Measurements from ENCODE around the gene ANKRD49. TPM values are rescaled to one million over a fixed set of nuclear protein-coding genes. Genes with fewer than 3 reads are reported as not detected.

Gene ANKRD49
- total and polyA plus RNA-seq, 2 of the 4 experiments (the other 2 are of a cell fraction): 7.2 to 10.4 TPM

GRCh38 chr11:94477624-94478023 is 16.2 kb upstream of the ANKRD49 start:
- 100% methylated on average over 1 of the region's 2 CpGs; no CpG with 5 or more reads in 1 of the 2 experiments for WGBS, 2 experiments (ENCODE audit: extremely low coverage in 2 of 2, insufficient read length in 1 of 2)
- Histone ChIP-seq H3K18ac (ENCODE audit: low read depth, low read length) (no peak overlapping the region), H3K27ac (ENCODE audit: insufficient read depth, low read length) (no peak overlapping the region), H2AK5ac (ENCODE audit: low read depth, low read length) (no peak overlapping the region), H3K9me3 (ENCODE audit: control insufficient read depth, insufficient read depth, low read length) (no peaks in the 10 kb centered on the region), H4K8ac (ENCODE audit: low read depth in 2 of 2, low read length in 2 of 2) (no peak overlapping the region), H3K9me1 (ENCODE audit: insufficient read depth, low read length) (no peaks in the 10 kb centered on the region), H4K20me1 (ENCODE audit: insufficient read depth, low read length) (no peaks in the 10 kb centered on the region), H2AFZ (replicated peaks; ENCODE audit: low read length, poor library complexity) (no peak overlapping the region), H3K56ac (ENCODE audit: extremely low read depth, insufficient read depth, low read length) (no peak overlapping the region), H2AK9ac (replicated peaks; ENCODE audit: low read depth, low read length, poor library complexity) (no peak overlapping the region), H3K9ac (ENCODE audit: low read depth, low read length) (no peak overlapping the region), H4K5ac (ENCODE audit: low read depth, low read length) (no peak overlapping the region), H3K4me2 (ENCODE audit: low read depth, low read length) (no peak overlapping the region), H4K91ac (ENCODE audit: insufficient read depth, low read depth, low read length) (no peak overlapping the region), H3K4me3 (ENCODE audit: insufficient read depth, low read depth, low read length) (no peak overlapping the region), H3K36me3 (ENCODE audit: control insufficient read depth, insufficient read depth, low read length) (peaks cover 3% of the 10 kb centered on the region), H3K79me1 (ENCODE audit: low read depth in 1 of 2, low read length in 2 of 2) (no peaks in the 10 kb centered on the region), H3K23ac (ENCODE audit: low read depth, low read length) (no peak overlapping the region), H2BK20ac (ENCODE audit: low read depth, low read length) (no peak overlapping the region), H2BK5ac (ENCODE audit: low read depth, low read length, poor library complexity, severe bottlenecking) (no peak overlapping the region), H3K4me1 (ENCODE audit: control insufficient read depth, insufficient read depth, low read length) (no peaks in the 10 kb centered on the region), H3K27me3 (ENCODE audit: control insufficient read depth, insufficient read depth, low read length) (no peaks in the 10 kb centered on the region), H2BK15ac (ENCODE audit: low read depth, low read length) (no peak overlapping the region), H2BK120ac (ENCODE audit: low read depth, low read length) (no peak overlapping the region), H3K14ac (replicated peaks; ENCODE audit: low read depth, low read length) (no peak overlapping the region), H3K4ac (ENCODE audit: low read depth, low read length) (no peak overlapping the region)
- TF ChIP-seq CTCF (conservative IDR thresholded peaks at IDR 0.05; ENCODE audit: low read depth, low read length) (no peak), RAD21 (IDR thresholded peaks at IDR 0.05; ENCODE audit: low read length) (no peak)
- DNase-seq (no peak), ATAC-seq (ENCODE audit: low read depth) (no peak)
- ChIA-PET POLR2A (ENCODE audit: unreplicated experiment) (no interaction called here), CTCF (no interaction called here)
- intact Hi-C loops (cut with micrococcal nuclease): no loop called here
- in situ Hi-C loops (cut with MboI; ENCODE audit: low sequenced_read_pairs): no loop called here
- dilution Hi-C loops (cut with HindIII; ENCODE audit: low sequenced_read_pairs, unreplicated experiment): no loop called here
- no TSS peak for BruUV-seq (replicated peaks)

Data from IMR-90 (cell line).